Skeletal muscle cell (primary cell): ENCODE results near the gene LURAP1L.
"Not testable (repeated sequence)": the region's sequence is repeated elsewhere in the genome, so short reads cannot be mapped to it uniquely, and the experiment has no call there.

Source experiments
- DNase-seq: peaks from one replicate; pipeline ENCODE4 v3.0.0-alpha.2; 2010; ENCODE audit warnings: low read depth
- H3K4me3 ChIP-seq: 2 replicates; pipeline ENCODE4 v1.5.1; 2011; ENCODE audit warnings: low read depth, mild to moderate bottlenecking, control low read depth, low read length, moderate library complexity

The LURAP1L gene

GRCh38 chr9:12849486-12850003 lies 74.7 kb downstream of the LURAP1L start:
- DNase-seq = no peak

DNA sequence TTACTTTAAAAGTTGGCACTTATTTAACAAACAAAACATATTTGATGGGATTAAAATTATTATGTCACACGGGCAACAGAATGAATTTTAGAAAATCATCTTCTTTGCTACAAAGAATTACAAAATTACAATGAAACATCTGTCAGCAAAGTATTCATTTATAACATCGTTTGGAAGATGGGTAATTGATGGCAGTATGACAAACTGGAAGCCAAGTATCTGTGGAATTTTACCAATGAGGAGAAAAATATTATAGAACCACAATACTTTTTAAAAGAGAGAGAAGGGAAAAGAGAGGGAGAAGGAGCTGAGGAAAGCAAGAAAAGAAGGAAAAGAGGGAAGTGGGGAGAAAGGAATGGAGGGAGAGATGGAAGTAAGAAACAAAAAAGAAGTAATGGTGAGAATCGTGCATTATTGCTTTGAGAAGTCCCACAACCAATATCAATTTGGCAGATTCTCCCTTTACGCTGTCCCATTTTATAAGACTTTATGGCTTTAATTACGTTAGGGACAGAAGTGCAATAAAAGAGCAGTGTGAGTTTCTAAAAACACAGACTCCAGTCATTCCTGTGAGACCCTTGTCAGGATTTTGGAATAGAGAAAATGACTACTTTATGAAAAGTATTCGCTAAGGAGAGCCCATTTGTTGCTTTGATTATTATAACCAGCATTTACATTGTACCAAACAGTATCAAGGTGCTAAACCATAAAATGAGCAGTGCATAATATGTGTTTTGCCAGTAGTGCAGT lies 76.7 kb downstream of the LURAP1L start:
- no peak for DNase-seq
- H3K4me3 ChIP-seq = no peak overlapping the region

More at GRCh38 chr9:12849486-12850003, 74.7 kb downstream of the LURAP1L start:
- no peak overlapping the region for H3K4me3 ChIP-seq

DNA sequence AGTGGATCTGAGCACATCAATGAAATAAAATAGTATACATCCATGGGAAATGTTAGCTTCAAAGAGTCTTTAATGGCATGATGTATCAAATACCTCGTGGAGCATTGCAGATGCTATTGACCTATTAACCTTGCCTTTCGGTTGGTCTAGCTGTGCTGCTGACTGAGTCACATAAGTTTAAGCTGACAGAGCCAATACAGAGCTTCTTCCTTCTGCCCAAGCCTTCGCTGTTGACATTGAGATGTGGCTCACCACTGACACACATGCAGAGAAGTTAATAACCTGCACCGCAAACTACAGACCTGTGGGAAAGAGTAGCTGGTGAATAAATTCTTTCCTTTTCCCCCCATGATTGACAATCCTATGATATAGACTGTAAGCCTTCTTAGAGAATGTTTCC lies 78.2 kb downstream of the LURAP1L start:
- no peak overlapping the region for H3K4me3 ChIP-seq
- DNase-seq = no peak

DNA sequence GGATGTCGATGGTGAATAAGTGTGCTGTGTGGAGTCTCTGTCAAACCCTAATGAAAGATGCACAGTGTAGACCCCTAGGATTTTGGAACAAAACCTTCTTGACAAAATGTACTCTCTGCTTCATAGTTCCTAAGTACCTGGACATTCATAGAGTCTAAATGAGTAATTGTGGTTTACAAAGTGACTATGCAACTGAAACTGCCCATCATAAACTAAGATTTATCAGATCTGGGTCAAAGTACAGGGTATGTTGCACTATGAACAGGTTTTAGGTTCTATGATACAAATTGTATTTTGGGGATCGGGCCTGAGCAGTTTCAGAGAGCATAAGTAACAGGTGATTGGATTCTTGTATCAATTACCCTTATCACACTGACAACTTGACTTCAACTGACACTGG lies 79.4 kb downstream of the LURAP1L start:
- DNase-seq = no peak

DNA sequence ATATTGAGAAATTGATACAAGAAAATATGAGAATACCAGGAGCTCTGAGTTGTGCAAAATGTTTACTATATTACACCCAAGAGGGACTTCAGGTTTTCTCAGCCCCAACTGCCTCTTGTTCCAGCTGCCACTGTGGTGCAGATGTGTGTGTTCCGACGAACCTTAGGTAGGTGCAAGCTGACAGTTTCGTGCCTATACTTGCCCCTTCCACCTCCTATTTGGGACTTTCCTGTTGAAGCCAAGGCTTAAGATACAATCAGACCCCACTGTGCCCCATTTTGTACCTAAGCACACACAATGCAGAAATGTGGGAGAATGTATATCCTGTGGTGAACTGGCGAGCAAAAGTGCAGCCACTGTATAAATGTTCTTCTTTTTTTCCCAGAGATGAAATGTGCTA lies 80.2 kb downstream of the LURAP1L start:
- no peak for DNase-seq
- no peak overlapping the region for H3K4me3 ChIP-seq

More for the DNA sequence above, 79.4 kb downstream of the LURAP1L start:
- no peak overlapping the region for H3K4me3 ChIP-seq

DNA sequence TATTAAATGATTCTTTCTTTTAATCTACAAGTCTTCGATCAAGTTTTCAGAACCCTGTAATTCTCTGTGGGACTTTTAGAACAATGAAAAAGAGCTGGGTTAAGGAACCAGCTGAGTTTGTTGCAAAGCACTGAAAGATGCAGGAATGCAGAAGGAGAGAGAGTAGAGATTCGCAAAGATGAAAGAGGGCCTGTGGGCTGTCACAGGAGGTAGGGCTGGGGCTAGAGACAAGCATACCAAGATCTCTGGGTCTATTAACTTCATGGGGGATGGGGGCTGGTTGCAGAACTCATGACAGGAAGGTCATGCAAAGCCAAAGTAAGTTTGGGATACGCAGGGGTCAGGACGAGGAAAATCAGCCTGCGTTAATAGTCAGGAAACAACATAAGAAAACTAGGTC lies 81.8 kb downstream of the LURAP1L start:
- H3K4me3 ChIP-seq = no peak overlapping the region
- DNase-seq = no peak

GRCh38 chr9:12859704-12860251 lies 85.0 kb downstream of the LURAP1L start:
- DNase-seq = peak; percentile 70
- H3K4me3 ChIP-seq = peak overlapping the region; percentile 14

- H3K4me3 ChIP-seq = no peak overlapping the region
- DNase-seq = no peak
These were observed 86.2 kb downstream of the LURAP1L start for GRCh38 chr9:12860998-12861397.

DNA sequence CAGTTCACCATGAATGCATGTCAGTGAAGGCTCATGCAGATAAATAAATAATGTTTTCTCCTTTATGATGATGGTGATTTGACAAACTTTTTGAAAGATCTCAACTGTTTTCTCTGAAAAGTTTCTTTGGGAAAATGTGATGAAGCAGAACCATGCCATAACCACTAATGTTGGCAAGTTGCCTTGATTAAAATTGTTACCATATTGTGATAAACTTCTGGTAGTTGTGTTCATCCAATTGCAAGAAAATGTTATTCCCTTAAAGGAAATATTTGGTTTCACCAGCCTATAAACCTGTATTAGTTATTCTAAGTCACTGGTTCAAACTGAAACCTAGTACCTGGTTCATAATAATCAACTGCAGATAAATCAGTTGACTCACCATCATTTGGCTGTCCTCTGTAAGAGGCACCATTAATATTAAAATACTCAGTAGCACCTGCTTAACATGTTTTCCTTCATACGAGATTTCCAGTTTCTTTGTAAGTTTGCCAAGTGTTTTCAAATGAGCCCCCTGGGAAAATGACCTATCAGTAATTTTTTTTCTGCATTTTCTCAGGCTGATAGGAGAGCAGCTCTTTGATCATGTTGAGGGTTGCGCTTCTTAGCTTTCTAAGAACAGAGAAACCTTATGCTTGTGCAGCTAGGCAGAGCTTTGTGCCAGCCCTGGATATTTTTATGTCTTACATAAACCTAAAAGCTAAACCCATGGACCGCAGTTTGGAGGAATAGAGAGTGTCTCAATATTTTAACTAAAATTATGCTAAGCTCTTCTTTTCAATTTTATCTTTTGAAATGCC lies 88.0 kb downstream of the LURAP1L start:
- DNase-seq = no peak
- no peak overlapping the region for H3K4me3 ChIP-seq

- no peak overlapping the region for H3K4me3 ChIP-seq
- no peak for DNase-seq
These were observed 88.8 kb downstream of the LURAP1L start for GRCh38 chr9:12863618-12864017.

DNA sequence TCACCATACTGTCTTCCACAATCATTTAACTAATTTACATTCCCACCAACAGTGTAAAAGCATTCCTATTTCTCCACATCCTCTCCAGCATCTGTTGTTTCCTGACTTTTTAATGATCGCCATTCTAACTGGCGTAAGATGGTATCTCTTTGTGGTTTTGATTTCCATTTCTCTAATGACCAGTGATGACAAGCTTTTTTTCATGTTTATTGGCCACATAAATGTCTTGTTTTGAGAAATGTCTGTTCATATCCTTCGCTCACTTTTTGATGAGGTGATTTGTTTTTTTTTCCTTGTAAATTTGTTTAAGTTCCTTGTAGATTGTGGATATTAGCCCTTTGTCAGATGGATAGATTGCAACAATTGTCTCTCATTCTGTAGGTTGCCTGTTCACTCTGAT lies 90.6 kb downstream of the LURAP1L start:
- not testable (repeated sequence) for H3K4me3 ChIP-seq, DNase-seq
